GM12864 (cell line): ENCODE results near the gene WDR86.

Experiments used
- DNase-seq: peaks from one replicate; pipeline ENCODE4 v3.0.0-alpha.2; 2011; ENCODE audit warnings: low read depth
- H3K4me3 ChIP-seq: 2 replicates; pipeline ENCODE4 v1.5.1; 2011; ENCODE audit warnings: mild to moderate bottlenecking, low read depth, low read length, control low read depth
- CTCF ChIP-seq: IDR thresholded peaks from 2 replicates; pipeline ENCODE4 v1.5.1; 2011; ENCODE audit warnings: low read depth, mild to moderate bottlenecking, moderate library complexity, low read length, control low read depth, inconsistent platforms; ENCODE audit errors: missing control alignments

The WDR86 gene

GRCh38 chr7:151377406-151377805 lies 32.4 kb downstream of the WDR86 start:
- DNase-seq: no peak
- no peak for TF ChIP-seq CTCF
- no peak overlapping the region for H3K4me3 ChIP-seq

GRCh38 chr7:151376218-151376902 lies 33.5 kb downstream of the WDR86 start:
- H3K4me3 ChIP-seq: no peak overlapping the region
- no peak for TF ChIP-seq CTCF
- no peak for DNase-seq

GRCh38 chr7:151375530-151376217 lies 34.2 kb downstream of the WDR86 start:
- no peak for DNase-seq
- no peak for TF ChIP-seq CTCF
- no peak overlapping the region for H3K4me3 ChIP-seq

GRCh38 chr7:151374726-151375125 lies 35.1 kb downstream of the WDR86 start:
- DNase-seq: no peak
- H3K4me3 ChIP-seq: no peak overlapping the region
- TF ChIP-seq CTCF: no peak

- TF ChIP-seq CTCF: no peak
- DNase-seq: no peak
- H3K4me3 ChIP-seq: no peak overlapping the region
These were observed 35.7 kb downstream of the WDR86 start for GRCh38 chr7:151374139-151374538.

GRCh38 chr7:151373599-151373998 lies 36.2 kb downstream of the WDR86 start:
- TF ChIP-seq CTCF: no peak
- H3K4me3 ChIP-seq: no peak overlapping the region
- no peak for DNase-seq
